HG02852 (cell line): ENCODE data around the gene CCDC17.

Source experiments
- ATAC-seq: cut with Tn5 transposase; IDR thresholded peaks from one replicate; pipeline ENCODE4 v1.9.1; 2021; ENCODE audit warnings: mild to moderate bottlenecking, moderate library complexity; ENCODE audit not compliant: unreplicated experiment

The CCDC17 gene

DNA sequence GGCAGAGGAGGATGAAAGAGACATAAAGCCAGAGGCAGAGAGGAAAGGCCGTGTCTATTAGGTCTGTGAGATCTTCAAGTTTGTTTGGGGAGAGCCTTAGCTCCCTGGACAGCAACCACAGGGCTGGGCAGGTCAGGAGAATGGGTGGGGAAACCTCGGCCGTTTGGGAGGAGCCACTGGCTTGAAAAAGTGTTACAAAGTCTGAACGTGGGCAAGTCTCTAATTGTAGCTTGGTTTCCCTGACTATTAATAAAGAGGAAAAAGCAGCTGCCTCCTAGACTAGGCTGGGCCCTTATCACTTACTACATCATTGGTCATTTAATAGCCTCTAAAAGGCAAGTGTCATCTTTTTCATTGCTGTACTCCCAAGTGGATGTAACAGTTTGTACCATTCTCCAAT lies at the start of gene CCDC17:
TSS of gene CCDC17 (minus strand) at position 83 of the 400 bp plus-strand sequence. CDS start 145 bp downstream, outside the sequence.
- ATAC-seq, result no peak

DNA sequence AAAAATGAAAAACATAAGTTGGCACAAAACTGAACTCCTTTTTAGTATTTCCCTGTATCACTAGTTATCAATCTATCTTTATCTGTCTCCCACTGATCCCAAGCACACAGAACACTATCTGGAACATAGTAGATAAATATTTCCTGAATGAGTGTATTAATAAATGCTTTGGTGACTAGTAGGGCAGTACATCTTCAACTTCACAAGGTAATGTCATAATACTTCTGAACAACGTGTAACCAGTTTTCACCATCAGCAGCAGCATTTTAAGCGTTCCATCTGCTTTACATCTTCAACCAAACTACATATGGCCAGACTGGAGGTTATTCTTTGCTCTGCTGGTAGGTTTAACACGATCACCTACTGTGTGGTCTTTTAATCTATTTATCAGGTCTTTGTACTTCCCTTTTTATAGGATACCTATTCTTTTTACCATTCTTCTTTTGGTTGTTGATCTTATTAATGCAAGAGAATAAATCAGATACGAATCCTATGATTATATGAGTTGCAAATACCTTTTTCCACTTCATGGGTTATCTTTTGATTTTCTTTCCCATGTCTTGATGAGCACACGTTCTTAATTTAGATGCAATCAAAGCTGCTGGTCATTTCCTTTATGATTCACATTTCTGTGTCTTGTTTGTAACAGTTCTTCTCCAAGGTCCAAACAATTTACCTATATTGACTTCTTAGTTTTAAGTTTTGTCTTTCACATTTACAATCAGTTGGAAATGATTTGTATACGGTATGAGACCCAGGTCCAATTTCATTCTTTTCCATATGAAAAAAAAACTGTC lies 46.2 kb upstream of the CCDC17 start:
- ATAC-seq, result no peak

DNA sequence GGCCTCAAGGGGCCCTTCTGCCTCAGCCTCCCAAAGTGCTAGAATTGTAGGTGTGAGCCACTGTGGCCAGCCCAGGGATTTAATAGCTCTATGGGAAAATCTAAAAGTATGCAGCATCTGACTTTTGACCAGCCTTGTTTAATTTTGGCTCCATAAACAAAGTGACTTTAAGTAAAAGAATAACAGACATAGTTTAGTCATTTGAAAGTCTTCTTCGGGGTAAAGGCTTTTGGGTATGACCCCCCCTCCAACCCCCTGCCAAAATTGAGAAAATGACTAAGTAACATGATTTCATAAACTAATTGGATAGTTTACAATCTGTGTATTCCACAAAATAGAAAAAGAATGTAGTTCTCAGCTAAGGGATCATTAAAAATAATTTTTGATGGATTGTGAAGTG lies 45.5 kb upstream of the CCDC17 start:
- no peak for ATAC-seq

DNA sequence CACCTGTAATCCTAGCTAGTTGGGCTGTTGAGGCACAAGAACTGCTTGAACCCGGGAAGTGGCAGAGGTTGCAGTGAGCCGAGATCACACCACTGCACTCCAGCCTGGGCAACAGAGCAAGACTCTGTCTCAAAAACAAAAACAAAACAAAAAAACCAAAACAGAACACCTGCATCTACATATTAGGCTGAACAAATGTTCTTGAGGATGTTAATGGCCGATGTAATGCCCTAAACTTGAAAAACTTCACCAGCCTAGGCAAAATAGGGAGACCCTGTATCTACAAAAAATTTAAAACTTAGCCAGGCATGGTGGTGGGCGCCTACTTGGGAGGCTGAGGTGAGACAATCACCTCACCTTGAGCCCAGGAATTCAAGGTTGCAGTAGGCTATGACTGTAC lies 44.7 kb upstream of the CCDC17 start:
- no peak for ATAC-seq

DNA sequence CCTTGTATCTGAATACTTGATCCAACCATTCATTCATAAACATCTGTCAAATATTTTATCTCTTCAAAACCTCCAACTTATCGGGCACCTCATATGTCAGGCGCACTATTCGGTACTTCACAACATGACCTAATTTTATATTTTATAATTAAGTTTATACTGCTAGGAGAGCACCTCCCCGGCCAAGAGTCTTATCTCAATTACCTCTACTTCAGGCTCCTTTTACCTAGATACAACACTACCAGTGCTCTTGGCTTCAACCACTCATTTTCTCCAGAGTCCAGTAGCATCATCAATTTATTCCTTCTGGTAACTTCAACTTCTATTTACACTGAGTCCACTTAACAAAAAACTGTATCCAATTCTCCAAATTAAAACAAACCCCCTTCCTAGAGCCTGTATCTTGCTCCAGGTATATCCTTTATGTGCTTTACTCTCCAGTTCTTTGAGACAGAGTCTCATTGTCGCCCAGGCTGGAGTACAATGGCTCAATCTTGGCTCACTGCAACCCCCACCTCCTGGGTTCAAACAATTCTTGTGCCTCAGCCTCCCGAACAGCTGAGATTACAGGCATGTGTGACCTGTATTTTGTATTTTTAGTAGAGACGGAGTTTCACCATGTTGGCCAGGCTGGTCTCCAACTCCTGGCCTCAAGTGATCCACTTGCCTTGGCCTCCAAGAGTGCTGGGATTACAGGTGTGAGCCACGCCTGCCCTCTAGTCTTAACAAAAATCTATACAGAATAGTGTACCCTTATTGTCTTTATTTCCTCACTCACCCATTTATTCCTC lies 43.7 kb upstream of the CCDC17 start:
- no peak for ATAC-seq

DNA sequence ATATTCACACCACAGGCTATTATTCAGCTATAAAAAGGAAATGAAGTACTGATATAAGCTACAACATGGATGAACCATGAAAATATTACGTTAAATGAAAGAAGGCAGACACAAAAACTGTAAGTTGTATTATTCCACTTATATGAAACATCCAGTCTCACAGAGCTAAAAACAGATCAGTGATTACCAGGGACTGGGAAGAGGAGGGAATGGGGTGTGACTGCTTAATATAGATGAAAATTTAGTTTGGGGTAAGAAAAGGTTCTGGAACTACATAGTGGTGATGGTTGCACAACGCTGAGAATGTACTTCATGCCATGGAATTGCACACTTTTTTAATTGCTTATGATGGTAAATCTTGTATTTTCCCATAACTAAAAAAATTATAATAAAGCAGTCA lies 43.0 kb upstream of the CCDC17 start:
- no peak for ATAC-seq

DNA sequence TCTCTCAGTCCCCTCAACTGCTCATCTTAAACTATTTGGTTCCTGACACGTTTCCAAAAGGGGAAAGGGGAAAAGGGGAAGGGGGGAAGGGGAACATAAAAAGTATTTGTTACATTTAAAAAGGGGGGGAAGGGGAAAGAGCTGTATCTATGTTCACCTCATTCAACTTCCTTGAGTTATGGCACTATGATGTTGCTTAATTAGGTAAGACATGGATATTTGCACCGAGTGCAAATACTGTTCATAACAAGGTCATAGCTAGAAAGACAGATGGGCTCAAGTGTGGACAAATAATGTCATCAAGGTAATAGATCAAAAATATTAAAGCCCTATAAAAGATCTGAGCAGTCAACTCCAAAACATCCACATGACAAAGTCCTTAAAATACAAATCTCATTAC lies 36.5 kb upstream of the CCDC17 start:
- ATAC-seq, result no peak

DNA sequence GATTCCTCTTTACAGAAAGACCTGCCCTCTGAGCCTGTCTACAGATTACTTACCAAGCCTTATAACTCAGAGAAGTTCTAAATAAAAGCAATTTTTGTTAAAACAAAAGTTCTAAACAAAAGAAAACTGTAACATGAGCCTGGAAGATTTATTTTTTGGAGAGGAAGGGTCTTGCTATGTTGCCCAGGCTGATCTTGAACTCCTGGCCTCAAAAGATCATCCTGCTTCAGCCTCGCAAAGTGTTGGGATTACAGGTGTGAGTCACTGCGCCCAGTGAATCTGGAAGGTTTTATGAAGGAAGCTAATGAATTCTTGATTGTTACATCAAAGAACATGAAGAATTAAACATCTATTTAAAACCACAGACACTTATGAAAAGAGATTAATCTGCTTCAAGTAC lies 35.4 kb upstream of the CCDC17 start:
- no peak for ATAC-seq

DNA sequence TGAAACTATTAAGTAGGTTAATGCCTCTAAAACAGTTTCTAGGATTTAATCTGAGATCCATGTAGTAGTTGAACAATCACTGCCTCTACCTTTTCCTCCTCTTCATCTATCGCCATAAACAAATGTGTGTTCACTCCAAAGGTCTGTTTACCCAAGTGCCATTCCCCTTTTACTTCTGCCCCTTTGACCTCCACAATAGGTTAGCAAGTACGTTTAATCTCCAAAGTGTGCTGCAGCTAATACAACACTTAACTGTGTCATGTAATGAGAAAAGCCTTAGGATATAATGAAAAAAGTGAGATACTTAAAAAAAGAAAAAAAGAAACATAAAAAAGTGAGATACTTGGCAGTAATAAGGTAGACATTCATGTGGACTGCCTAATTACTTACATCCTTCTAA lies 34.3 kb upstream of the CCDC17 start:
- no peak for ATAC-seq

DNA sequence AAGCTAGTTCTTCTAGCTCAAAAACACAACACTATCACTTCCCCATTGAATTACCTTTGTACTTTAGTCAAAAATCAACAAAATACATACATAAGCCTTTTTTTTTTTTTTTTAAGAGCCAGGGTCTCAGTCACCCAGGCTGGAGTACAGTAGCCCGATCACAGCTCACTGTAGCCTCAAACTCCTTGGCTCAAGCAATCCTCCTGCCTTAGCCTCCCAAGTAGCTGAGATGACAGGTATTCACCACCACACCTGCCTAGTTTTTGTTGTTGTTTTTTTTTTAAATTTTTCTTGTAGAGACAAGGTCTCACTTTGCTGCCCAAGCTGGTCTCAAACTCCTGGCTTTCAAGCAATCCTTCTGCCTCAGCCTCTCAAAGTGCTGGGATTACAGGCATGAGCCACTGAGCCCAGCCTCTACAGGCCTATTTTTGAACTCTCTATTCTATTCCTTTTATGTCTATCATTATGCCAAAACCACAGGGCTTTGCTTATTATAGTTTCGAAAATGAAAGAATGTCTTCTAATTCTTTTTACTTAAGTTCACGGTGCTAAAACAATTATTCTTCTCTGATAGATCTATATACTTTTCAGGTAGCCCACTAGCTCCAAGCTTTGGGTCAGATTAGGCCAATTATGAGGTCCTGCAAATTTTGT lies 32.8 kb upstream of the CCDC17 start:
- no peak for ATAC-seq

DNA sequence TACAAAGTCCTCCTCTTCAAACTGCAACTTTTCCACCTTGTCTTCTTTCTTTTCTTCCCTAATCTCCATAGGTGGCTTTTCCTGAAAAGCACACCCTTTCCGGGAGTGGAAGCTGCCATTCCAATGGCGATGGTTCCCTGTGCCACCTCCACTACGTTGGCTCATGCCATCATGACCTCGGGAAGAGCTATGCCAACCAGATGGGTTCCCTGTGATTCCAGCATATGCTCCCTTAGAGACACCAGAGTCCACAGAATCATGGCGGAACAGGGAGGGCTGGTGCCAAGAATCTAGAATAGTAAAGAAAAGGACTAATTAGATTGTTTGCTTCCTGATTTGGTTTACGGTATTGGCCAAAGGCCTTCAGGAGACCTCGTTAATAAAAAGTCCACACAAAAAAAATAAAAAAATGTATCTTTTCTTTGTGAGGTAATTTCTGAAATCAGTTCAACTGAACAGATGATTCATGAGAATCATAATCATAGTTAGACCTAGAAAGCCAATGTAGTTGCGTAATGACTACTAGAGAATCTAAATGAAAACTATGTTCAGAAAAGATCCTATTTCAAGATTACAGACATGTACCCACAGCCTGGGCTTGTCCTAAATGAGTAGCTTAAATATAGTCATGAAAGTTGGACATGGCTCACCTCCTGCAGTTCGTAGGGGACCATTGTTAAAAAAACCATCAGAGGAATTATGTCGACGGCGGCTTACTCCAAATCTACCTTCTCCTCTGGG lies 30.9 kb upstream of the CCDC17 start:
- ATAC-seq, result no peak

DNA sequence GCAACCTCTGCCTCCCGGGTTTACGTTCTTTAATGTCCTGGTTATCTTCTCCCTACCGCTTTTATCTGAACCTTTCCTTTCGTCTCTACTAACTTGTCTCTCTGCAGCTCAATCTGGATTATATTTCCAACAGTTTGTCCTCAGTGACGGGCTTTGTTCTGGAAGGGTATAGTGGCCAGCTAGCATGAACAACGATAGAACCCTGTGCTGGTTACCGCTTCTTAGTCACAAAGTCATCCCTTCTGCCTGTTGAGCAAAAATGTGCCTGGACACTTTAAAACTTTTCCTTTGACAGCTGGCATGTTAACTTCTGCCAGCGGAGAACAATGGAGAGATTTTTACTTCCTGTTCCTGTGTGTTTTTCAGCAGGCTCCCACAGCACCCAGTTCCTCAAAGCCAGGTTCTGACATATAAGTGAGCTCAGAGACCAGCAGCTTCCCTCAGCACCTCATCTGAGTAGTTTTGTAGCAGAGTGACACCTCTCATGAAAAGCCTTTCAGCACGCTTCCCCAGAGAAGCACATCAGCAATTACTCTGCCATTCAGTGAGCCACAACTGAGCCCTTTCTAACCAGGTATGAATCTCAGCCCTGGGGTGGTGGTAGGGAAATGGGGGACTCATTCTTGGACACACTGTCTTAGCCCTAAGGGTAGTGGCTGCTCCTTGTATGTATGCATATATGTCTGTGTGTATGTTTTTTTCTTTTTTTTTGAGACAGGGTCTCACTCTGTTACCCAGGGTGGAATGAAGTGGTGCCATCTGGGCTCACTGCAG lies 23.6 kb upstream of the CCDC17 start:
- no peak for ATAC-seq

DNA sequence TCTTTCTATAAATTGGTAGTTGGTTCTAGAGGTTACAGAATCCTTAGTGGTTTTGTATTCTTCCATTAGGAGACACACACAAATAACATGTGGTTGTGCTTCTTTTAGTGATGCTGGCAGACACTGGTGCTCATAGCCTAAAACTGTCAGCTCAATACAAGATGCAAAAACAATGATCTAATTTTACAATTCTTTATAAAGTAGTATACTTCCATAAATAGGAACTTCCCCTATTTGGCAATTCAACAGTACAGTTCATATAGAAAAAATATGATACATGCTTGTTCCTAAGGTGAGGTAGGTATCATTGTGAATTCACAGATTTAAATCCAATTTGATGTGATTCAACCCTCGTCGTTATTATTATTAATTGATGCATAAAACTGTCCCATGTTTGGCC lies 20.8 kb upstream of the CCDC17 start:
- ATAC-seq, result no peak

DNA sequence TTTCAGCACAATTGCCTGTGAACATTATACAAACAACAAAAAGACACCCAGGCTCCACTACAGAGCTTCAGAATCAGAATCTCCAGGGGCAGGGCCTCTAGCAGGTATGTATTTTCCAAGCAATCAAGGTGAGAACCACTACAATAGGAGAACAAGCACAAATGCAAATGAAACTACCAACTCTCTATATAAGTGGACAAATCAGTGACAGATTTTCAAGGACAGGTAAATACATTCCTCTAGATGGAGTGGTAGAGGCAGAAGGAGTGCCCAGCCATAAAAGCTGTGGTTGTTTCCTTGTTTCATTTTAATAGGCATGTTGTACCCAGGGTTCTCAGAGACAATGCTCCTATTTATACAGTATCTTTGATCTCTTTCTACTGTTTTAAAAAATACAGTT lies 20.1 kb upstream of the CCDC17 start:
- no peak for ATAC-seq

DNA sequence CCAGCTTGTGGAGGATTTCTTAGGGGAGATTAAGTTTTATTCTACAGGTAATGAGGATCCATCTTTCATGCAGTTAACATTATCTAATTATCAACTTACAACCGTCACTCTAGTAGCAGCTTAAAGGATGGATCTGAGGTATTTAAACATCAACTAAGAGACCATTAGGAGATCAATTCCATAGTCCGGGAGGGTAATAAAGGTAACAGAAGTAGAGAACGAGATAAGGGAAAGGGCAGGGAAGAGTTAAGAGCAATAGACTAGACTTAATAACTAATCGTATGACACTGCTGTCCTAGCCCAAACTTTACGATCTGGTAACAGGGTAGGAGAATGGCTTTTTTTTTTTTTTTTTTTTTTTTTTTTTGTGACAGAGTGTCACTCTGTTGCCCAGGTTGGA lies 19.5 kb upstream of the CCDC17 start:
- ATAC-seq, result no peak

DNA sequence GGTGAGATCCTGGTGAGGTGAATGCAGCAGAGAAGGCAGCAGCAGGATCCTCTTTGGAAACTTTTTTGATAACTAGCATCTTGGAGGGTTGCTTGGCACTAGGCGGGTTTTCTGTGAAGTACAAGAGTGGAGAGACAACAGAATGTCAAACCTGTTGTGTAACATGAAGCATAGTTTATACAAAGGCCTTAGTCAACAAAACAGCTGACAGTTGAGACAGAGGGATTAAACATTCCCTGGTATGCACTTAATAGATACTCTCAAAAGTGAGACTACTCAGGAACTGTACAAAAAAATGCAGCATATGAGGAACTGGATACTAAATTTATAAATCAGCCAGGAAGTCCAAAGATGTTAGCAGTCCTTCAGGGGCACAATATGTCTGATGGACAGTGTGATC lies 16.4 kb upstream of the CCDC17 start:
- no peak for ATAC-seq

DNA sequence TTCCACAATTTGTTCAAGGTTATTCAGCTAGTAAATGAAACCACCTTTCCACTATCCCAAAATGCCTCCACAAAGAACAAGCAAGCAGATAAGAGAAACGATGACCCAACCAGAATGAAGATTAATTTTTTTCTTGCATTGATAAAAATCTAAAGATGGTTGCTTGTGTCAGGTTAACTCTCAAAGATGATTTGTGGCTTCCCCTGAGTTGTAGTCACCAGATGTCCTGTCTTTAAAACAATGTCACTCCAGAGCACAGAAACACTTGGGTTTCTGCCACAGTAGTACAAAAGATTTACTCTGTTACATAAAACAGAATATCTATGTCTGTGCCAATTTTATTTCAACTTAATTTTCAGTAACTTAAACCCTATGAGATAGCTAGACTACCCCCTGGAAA lies 11.4 kb upstream of the CCDC17 start:
- ATAC-seq, result no peak

DNA sequence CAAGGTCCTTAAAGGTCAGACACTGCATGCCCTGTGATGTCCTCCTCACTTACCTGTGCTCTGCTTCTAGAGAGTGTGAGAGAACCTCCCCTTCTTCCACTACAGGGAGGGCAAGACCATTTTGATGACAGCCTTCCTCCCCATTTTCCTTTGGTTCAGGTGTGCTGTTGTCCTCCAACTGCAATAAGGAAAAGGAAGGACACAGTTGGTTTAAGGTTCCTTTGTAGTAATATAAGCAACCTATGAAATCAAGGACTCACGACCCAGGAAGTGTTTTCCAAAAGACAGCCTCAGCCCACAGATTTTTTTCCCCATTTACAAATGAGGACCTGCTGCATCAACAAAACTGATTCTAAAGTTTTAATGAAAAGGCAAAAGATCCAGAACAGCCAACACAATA lies 6.6 kb upstream of the CCDC17 start:
- no peak for ATAC-seq

DNA sequence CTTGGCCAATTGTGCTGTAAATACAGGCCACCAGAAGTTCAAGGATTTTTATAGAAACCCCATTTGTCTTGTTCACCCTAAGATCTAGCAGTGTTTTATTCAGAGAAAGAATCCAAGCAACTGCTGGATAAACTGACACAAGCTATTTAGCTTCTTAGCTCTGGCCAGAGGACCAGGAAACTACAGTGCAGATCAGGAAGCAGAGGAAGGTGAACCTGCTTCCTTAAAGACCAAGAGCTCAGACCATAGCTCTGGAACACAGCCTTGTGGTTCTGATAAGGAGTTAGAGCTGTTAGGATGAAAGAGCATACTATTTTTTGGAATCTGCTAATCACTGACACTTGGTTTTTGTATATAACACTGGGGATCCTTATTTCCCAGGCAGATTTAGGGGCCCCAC lies 5.2 kb upstream of the CCDC17 start:
- no peak for ATAC-seq
